Right lobe of liver (tissue), 4 donors: ENCODE measurements around the gene DDX3X.

Source experiments
- POLR2A ChIP-seq: fragments of 450-650 bp; IDR thresholded peaks from one replicate; pipeline ENCODE4 v1.6.1; 2017; ENCODE audit warnings: antibody characterized with exemption, mild to moderate bottlenecking
- TF ChIP-seq, protein P1 (sequence below), 4 donors: fragments of 200-600 bp in 3 of 4; fragments of 450-650 bp in 1 of 4; IDR thresholded peaks; one replicate each; pipeline versions ENCODE4 v1.5.1 to v1.8.0; 2016 to 2022; ENCODE audit warnings: antibody characterized with exemption in 4 of 4, mild to moderate bottlenecking in 2 of 4
- donor health status: DM: no; HTN: no; CAD: no.
- donor health status: DM: no; HTN: no; CAD: no.
- donor health status: DM: no; HTN: yes; CAD: no.

DNA sequence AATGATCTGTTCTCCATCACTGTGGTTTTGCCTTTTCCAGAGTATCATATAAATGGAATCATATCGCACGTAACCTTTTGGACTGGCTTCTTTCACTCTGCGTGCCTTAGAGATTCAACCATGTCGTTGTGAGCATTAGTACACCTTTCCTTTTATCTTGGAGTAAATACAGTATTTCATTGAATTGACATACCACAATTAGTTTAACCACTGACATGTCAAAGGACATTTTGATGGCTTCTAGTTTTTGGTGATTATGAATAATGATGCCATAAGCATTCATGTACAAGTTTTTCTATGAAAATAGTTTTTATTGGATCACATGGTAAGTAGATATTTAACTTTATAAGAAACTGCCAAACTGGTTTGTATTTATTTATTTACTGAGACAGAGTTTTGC lies 35.2 kb downstream of the DDX3X start:
- TF ChIP-seq, protein P1, sequence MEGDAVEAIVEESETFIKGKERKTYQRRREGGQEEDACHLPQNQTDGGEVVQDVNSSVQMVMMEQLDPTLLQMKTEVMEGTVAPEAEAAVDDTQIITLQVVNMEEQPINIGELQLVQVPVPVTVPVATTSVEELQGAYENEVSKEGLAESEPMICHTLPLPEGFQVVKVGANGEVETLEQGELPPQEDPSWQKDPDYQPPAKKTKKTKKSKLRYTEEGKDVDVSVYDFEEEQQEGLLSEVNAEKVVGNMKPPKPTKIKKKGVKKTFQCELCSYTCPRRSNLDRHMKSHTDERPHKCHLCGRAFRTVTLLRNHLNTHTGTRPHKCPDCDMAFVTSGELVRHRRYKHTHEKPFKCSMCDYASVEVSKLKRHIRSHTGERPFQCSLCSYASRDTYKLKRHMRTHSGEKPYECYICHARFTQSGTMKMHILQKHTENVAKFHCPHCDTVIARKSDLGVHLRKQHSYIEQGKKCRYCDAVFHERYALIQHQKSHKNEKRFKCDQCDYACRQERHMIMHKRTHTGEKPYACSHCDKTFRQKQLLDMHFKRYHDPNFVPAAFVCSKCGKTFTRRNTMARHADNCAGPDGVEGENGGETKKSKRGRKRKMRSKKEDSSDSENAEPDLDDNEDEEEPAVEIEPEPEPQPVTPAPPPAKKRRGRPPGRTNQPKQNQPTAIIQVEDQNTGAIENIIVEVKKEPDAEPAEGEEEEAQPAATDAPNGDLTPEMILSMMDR (IDR thresholded peaks at IDR 0.05) = no peak
- TF ChIP-seq POLR2A = no peak
